GM12801 (cell line): ENCODE measurements around the gene ROR2.

Experiments
- CTCF ChIP-seq: IDR thresholded peaks from one replicate; pipeline ENCODE4 v1.5.1; 2011; ENCODE audit warnings: control low read depth; ENCODE audit not compliant: insufficient read length; ENCODE audit errors: extremely low read depth

The ROR2 gene

GRCh38 chr9:91677331-91677730, 272.7 kb downstream of the ROR2 start:
- no peak for TF ChIP-seq CTCF

DNA sequence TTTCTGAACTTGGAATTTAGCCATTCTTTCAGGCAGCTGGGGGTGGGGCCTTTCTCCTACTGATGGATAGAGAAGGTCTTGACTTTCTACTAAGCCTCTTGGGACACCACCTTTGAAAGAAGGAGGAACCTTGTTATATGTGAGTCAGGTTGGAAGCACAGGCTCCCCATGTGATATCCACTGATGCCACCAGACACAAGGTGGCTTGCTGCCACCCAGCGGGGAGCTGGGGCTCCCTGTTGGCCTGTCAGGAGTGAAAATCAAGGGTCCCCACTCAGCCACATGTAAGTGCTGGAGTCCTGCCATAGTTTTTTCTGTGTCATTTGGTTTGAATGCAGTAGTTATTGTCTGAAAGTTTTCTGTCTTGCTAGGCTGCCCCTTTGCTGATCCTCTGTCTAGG, 274.0 kb downstream of the ROR2 start:
- TF ChIP-seq CTCF, result no peak

- no peak for TF ChIP-seq CTCF
Measured at GRCh38 chr9:91664663-91665062, 285.4 kb downstream of the ROR2 start.

DNA sequence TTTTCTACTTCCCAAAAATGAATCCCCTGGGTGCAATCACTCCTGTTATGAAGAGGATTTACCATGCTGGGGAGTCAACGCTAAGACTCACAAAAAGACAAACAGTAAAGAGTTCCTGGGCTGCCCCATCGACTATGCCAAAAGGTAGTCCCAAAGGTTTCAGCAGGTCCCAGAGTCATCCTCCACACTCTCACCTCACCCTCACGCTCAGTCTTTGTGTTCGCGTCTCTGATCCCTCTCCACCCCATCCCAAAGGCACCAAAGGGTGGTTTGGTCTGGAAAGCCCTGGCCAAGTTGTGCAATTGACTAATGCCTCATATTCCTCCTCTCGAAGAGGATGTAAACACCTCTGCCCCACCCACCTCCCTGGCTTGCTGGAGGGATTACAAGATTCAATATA, 286.2 kb downstream of the ROR2 start:
- no peak for TF ChIP-seq CTCF

DNA sequence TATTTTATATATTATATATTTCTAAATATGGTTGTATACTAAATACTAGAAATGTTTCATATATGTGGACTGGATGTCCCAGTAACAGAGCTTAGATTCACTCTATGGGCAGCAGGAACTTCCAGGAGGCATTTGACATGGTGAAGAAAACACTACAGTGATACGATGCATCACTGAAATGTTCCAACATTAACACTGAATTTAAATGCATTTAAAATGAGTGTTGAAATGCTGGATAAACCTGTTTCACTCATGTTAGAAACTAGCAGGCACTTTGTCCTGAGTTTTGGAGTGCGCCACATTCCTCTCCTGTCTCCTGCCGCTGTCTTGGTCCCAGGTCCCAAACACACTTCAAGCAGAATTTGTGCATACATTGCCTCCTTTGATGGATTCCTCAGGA, 288.6 kb downstream of the ROR2 start:
- TF ChIP-seq CTCF, result no peak

- TF ChIP-seq CTCF, result no peak
Measured at GRCh38 chr9:91660521-91660920, 289.5 kb downstream of the ROR2 start.

- TF ChIP-seq CTCF, result no peak
Measured at GRCh38 chr9:91659529-91660495, 290.2 kb downstream of the ROR2 start.
